GM12801 (cell line): ENCODE data around the gene PDE8B.

Experiments
- TF ChIP-seq, protein P1 (sequence below): IDR thresholded peaks from one replicate; pipeline ENCODE4 v1.5.1; 2011; ENCODE audit warnings: control low read depth; ENCODE audit not compliant: insufficient read length; ENCODE audit errors: extremely low read depth

The PDE8B gene

DNA sequence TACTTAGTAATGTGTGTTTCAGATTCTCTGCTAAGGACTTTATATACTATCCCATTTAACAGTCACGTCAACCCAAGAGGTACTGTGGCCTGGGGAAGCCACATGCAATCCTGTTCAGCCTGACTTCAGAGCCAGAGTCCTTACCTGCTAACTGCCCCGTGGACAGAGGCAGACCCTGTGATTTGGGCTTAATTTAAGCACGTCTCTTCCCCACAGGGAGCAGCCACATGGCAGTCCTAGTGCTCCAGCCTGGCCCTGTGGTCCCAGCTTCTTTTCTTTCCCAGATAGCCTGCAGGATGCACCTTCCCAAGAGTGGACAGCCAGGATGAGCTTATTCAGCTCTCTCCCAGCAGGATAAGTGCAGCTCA is 71.5 kb downstream of the PDE8B start:
- TF ChIP-seq, protein P1, sequence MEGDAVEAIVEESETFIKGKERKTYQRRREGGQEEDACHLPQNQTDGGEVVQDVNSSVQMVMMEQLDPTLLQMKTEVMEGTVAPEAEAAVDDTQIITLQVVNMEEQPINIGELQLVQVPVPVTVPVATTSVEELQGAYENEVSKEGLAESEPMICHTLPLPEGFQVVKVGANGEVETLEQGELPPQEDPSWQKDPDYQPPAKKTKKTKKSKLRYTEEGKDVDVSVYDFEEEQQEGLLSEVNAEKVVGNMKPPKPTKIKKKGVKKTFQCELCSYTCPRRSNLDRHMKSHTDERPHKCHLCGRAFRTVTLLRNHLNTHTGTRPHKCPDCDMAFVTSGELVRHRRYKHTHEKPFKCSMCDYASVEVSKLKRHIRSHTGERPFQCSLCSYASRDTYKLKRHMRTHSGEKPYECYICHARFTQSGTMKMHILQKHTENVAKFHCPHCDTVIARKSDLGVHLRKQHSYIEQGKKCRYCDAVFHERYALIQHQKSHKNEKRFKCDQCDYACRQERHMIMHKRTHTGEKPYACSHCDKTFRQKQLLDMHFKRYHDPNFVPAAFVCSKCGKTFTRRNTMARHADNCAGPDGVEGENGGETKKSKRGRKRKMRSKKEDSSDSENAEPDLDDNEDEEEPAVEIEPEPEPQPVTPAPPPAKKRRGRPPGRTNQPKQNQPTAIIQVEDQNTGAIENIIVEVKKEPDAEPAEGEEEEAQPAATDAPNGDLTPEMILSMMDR = no peak

DNA sequence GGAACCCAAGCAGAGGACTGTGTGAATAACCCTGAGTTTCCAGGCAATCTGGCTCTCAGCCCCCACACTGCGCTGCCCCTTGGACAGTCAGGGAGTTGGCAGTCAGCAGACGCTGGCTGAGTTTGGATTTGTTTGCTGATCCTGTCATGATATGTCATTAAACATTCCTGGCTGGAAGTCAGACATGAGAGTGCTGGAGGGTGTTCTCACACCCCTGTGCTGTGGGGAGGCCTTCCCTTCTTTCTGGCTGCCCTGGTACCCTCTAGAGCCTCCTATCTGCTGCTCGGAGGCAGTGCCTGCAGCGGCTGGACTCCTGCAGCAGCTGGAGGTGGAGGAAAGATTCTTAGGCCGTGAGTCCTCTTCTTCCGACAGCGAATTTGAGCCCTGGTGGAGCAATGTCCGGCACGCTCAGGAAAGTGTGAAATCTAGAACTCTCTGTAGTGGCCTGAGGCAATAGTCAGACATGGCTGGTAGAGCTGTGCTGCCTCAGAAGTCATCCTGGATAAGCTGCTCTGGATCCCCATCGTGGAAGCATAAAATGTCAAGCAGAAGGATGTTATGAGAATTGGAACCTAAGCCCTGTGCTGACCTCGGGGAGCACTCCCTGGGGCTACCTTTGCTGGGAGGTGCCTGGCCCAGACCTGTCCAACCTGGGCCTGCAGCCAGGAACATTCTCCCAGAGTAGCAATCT is 72.0 kb downstream of the PDE8B start:
- TF ChIP-seq, protein P1 = no peak

DNA sequence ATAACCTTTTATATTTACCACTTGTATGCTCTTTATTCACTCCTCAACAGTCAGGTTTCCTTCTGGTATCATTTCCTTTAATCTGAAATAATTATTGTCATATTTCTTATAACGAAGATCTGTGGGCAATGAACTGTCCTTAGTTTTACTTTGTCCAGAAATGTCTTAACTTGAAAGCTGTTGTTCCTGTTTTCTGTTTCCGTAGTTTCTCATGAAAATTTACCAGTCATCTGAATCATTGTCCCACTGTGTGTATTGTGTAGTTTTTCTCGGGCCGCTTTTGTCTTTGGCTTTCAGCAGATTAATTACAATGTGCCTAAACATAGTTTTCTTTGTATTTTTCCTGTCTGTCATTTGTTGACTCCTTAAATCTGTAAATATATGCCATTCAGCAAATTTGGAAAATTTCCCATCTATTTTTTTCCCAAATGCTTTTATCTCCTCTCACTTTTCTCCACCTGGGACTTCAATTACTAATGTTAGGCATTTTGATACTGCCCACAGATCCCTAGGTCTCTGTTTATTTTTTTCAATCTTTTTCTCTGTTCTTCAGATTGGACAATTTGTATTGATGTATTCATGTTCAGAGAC is 74.9 kb downstream of the PDE8B start:
- TF ChIP-seq, protein P1 = no peak

DNA sequence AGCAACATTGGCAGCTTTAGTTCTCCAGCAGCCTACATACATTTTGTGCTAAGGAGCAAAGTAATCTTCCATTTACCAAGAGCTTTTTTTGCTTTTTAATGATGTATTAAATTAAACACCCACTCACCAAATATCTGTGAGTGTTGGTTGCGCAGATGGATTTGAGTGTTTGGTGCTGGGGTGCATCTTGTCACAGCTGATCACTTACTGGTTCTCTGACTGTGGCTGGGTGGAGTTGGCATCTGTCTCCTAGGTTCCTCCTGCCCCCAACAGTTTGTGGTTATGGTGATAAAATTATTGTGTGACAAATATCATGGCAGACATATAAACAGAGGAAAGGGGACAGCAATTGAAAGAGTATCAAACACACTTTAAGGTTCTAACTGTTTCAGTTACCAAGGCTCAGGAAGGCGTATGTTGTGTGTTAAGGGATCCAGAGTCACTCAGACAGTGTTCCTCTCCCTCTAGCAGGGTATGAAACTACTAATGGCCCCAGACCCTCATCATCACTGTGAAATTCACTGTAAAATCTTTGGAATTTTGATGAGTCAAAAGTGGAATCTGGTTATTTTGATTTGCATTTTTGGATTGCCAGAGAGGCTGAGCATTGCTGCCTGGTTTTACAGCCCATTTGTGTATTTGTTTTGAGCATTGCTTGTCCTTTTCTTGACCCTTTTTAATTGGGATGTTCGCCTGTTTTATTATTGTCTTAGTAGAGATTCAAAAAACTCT is 81.7 kb downstream of the PDE8B start:
- TF ChIP-seq, protein P1 = no peak

DNA sequence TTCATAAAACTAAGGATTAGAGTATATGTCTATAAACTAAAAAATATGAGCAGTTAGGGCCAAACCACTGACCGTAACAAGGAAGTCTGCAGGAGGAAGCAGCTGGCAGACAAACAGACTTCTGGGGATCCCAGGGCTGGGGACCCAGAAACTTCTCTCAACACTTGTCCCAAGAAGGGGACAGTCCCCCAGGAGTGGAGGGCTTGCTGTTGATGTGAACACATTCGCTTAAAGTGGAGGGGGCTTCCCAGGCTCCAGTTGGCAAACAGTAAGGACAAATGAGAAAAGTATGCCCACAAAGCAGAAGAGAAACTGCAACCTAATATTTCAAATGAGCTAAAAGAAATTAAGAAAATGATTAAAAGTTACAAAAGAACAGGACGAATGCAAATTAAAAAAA is 83.7 kb downstream of the PDE8B start:
- TF ChIP-seq, protein P1 = no peak

DNA sequence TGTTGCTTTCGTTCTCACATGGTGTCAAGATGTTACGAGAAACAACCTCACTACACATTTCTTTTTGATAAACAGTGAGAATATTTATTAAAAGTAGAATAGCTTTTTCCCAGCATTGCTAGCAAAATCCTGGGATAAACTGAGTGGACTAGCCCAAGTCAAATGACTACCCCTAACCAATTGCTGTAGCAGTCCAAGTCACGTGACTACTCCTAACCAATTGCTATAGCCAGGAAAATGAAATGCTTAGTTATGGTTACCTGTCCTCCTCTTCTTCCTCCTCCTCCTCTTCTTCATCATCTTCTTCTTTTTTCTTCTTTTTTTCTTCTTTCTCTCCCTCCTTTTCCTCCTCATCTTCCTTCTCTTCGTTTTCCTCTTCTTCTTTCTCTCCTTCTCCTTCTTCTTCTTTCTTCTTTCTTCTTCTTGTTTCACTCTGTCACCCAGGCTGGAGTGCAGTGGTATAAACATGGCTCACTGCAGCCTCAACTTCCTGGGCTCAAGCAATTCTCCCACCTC is 85.4 kb downstream of the PDE8B start:
- TF ChIP-seq, protein P1 = no peak

DNA sequence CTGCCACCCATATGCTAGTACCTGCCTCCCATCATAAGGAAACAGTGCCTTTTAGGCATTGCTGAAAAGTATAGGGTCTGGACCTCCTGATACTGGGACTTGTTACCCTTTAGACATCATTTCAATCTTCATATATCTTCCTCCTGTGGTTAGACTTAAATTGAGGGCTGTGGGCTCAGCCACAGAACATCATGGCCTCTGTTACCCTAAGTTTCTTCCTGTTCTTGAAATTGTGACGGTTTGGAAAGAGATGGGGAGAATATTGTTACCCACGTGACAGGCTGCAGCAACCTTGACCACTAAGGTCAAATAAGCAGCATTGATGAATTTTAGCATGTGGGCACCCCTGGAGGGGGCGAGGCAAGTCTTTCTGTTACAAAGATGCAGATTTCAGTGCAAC is 87.7 kb downstream of the PDE8B start:
- TF ChIP-seq, protein P1 = no peak
